ENCODE results near the gene RCL1. TPM values are rescaled to one million over a fixed set of nuclear protein-coding genes. Genes with fewer than 3 reads are reported as not detected.

Gene RCL1
- total RNA-seq, 1 donor, result 15.6 TPM

DNA sequence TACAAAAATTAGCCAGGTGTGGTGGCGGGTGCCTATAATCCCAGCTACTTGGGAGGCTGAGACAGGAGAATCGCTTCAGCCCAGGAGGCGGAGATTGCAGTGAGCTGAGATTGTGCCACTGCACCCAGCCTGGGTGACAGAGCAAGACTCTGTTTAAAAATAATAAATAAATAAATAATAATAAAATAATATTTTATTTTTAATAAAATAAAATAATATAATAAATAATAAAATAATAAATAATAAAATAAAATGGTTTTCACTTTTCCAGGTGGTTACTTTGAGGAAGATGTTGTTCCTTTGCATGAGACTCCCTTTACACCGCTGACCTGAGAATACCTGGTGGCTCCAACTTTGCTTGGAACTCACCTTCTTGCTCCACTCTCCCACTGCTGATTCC lies 82.8 kb downstream of the RCL1 start:
- DNase-seq (ENCODE audit: insufficient read length, low spot score, missing footprints), result no peak
- Histone ChIP-seq H3K4me3 (ENCODE audit: insufficient read depth, low read length) (no peak overlapping the region), H3K4me2 (ENCODE audit: insufficient read depth, low read length) (no peak overlapping the region), H3K27ac (ENCODE audit: low read depth, low read length) (no peak overlapping the region), H3K79me2 (ENCODE audit: insufficient read depth, low read length) (no peaks in the 10 kb centered on the region), H3K4me1 (ENCODE audit: insufficient read depth, low read length) (no peaks in the 10 kb centered on the region), H3K9me3 (ENCODE audit: low read depth, low read length) (no peaks in the 10 kb centered on the region), H2AFZ (ENCODE audit: low read length) (no peak overlapping the region), H3K27me3 (ENCODE audit: insufficient read depth, low read length) (no peaks in the 10 kb centered on the region), H4K20me1 (ENCODE audit: insufficient read depth, low read length) (no peaks in the 10 kb centered on the region), H3K36me3 (ENCODE audit: insufficient read depth, low read length) (no peaks in the 10 kb centered on the region)
- TF ChIP-seq, protein P1, sequence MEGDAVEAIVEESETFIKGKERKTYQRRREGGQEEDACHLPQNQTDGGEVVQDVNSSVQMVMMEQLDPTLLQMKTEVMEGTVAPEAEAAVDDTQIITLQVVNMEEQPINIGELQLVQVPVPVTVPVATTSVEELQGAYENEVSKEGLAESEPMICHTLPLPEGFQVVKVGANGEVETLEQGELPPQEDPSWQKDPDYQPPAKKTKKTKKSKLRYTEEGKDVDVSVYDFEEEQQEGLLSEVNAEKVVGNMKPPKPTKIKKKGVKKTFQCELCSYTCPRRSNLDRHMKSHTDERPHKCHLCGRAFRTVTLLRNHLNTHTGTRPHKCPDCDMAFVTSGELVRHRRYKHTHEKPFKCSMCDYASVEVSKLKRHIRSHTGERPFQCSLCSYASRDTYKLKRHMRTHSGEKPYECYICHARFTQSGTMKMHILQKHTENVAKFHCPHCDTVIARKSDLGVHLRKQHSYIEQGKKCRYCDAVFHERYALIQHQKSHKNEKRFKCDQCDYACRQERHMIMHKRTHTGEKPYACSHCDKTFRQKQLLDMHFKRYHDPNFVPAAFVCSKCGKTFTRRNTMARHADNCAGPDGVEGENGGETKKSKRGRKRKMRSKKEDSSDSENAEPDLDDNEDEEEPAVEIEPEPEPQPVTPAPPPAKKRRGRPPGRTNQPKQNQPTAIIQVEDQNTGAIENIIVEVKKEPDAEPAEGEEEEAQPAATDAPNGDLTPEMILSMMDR (IDR thresholded peaks at IDR 0.05; ENCODE audit: extremely low read depth, low read depth, low read length), result no peak

DNA sequence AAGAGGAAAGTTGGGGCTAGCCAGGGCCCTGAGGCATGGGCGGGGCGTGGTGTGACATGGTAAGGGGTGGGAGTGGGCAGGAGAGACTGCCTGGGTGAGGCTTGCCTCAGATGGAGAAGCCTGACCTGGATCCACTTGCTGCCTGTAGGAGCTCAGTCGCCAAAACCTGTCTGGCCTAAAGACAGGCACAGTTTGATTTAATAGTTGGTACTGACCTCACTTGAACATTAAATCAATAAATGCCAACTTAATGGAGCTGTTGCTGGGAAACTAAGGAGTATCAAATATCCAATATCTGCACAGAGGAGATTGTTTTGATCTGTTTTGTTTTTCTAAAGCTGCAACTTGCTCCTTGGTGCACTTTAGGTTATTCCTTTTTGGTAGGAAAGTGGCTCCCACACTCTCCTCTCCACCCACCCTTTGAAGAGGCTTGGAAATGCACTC lies 86.4 kb downstream of the RCL1 start:
- no peak overlapping the region for H3K4me2 ChIP-seq (ENCODE audit: insufficient read depth, low read length)
- no peaks in the 10 kb centered on the region for H3K27me3 ChIP-seq (ENCODE audit: insufficient read depth, low read length)
- H3K9me3 ChIP-seq (ENCODE audit: low read depth, low read length), result no peaks in the 10 kb centered on the region
- H3K4me3 ChIP-seq (ENCODE audit: insufficient read depth, low read length), result no peak overlapping the region
- H3K79me2 ChIP-seq (ENCODE audit: insufficient read depth, low read length), result no peaks in the 10 kb centered on the region
- no peaks in the 10 kb centered on the region for H3K4me1 ChIP-seq (ENCODE audit: insufficient read depth, low read length)
- TF ChIP-seq, protein P1 (IDR thresholded peaks at IDR 0.05; ENCODE audit: extremely low read depth, low read depth, low read length), result no peak
- no peak overlapping the region for H2AFZ ChIP-seq (ENCODE audit: low read length)
- no peaks in the 10 kb centered on the region for H4K20me1 ChIP-seq (ENCODE audit: insufficient read depth, low read length)
- H3K27ac ChIP-seq (ENCODE audit: low read depth, low read length), result no peak overlapping the region
- no peak for DNase-seq (ENCODE audit: insufficient read length, low spot score, missing footprints)
- no peaks in the 10 kb centered on the region for H3K36me3 ChIP-seq (ENCODE audit: insufficient read depth, low read length)

DNA sequence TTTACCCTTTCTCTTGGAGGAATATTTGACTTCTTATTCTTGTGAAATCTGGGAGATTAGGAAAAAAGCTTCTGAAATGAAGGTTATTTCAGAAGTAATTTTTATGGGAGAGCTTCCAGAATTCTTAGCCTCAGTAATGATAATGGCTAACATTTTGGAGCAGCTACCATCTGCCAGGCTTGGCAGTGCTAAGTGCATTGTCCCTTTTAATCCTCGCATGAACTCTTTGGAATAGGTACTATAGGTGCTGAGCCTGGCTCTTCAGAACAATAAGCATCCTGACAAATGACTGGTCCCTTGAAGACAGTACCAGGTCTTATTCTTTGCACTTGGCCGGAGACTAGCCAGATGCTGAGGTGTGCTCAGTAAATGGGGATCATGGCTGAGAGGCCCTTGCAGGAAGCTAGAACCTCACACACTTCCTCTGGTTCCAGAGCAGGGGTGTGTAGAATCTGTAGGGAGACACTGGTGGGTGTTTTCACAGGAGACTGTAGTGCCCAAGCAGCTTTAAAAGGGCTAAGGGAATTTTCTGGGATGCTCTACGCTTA lies 90.7 kb downstream of the RCL1 start:
- TF ChIP-seq, protein P1 (IDR thresholded peaks at IDR 0.05; ENCODE audit: extremely low read depth, low read depth, low read length), result no peak
- Histone ChIP-seq H3K4me2 (ENCODE audit: insufficient read depth, low read length) (no peak overlapping the region), H3K4me3 (ENCODE audit: insufficient read depth, low read length) (no peak overlapping the region), H3K9me3 (ENCODE audit: low read depth, low read length) (no peaks in the 10 kb centered on the region), H3K36me3 (ENCODE audit: insufficient read depth, low read length) (no peaks in the 10 kb centered on the region), H2AFZ (ENCODE audit: low read length) (no peak overlapping the region), H3K4me1 (ENCODE audit: insufficient read depth, low read length) (peaks cover 9% of the 10 kb centered on the region), H3K79me2 (ENCODE audit: insufficient read depth, low read length) (no peaks in the 10 kb centered on the region), H3K27me3 (ENCODE audit: insufficient read depth, low read length) (no peaks in the 10 kb centered on the region), H3K27ac (ENCODE audit: low read depth, low read length) (no peak overlapping the region), H4K20me1 (ENCODE audit: insufficient read depth, low read length) (no peaks in the 10 kb centered on the region)
- DNase-seq (ENCODE audit: insufficient read length, low spot score, missing footprints), result no peak

DNA sequence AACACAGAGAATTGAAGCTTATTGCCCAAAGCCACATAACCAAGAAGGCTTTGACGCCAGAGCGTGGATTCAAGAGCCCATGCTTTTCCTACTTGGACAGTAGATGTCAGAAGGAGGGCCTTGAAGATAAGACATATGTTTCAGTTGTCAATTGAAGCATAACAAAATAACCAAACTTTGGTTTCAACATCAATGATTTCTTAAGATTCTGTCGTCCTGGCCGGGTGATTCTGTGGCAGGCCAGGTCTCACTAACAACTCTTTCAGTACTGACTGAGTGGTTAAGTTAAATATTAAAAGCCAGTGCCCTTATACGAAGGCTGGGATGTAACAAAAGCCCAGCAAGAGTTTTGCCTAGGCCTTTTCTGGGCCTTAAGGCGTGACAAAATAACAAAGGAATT lies 94.0 kb downstream of the RCL1 start:
- Histone ChIP-seq H3K79me2 (ENCODE audit: insufficient read depth, low read length) (no peaks in the 10 kb centered on the region), H2AFZ (ENCODE audit: low read length) (no peak overlapping the region), H3K4me2 (ENCODE audit: insufficient read depth, low read length) (no peak overlapping the region), H3K9me3 (ENCODE audit: low read depth, low read length) (no peaks in the 10 kb centered on the region), H3K36me3 (ENCODE audit: insufficient read depth, low read length) (no peaks in the 10 kb centered on the region), H3K27me3 (ENCODE audit: insufficient read depth, low read length) (no peaks in the 10 kb centered on the region), H3K4me3 (ENCODE audit: insufficient read depth, low read length) (no peak overlapping the region), H4K20me1 (ENCODE audit: insufficient read depth, low read length) (no peaks in the 10 kb centered on the region), H3K4me1 (ENCODE audit: insufficient read depth, low read length) (peaks cover 9% of the 10 kb centered on the region), H3K27ac (ENCODE audit: low read depth, low read length) (no peak overlapping the region)
- TF ChIP-seq, protein P1 (IDR thresholded peaks at IDR 0.05; ENCODE audit: extremely low read depth, low read depth, low read length), result no peak
- DNase-seq (ENCODE audit: insufficient read length, low spot score, missing footprints), result no peak
